K562 (cell line): Measurements from ENCODE around the gene LMAN1. TPM values are rescaled to one million over a fixed set of nuclear protein-coding genes. Genes with fewer than 3 reads are reported as not detected.

Experiments used
- ATAC-seq: fragments of 200-7000 bp; cut with Tn5 transposase; 3 replicates; pipeline ENCODE4 v1.9.1; 2020; ENCODE audit warnings: moderate library complexity
- BruUV-seq: library from RNA; stranded (reverse); fragments of 400-500 nt; replicated peaks from 2 replicates; lab custom pipeline; 2021; lab: Mats Ljungman, UMichigan
- CTCF ChIA-PET: fragments of 300-600 bp; formaldehyde crosslinking; extraction: SDS; loops from one replicate; lab custom pipeline; 2021; ENCODE audit warnings: low intra/inter-chr PET ratio; lab: Yijun Ruan, JAX
- POLR2A ChIA-PET: fragments of 300-600, 350-650 bp; sonication (Branson Sonifier 250); formaldehyde crosslinking; extraction: SDS; loops from one replicate; lab custom pipeline; 2021; ENCODE audit warnings: antibody characterized with exemption, inconsistent platforms; lab: Yijun Ruan, JAX
- DNase-seq, 4 experiments: peaks; one replicate each; pipeline versions ENCODE4 v3.0.0 to v3.0.0-alpha.2; 2011 to 2018; ENCODE audit warnings: low spot score in 3 of 4, mixed read lengths in 3 of 4; ENCODE audit errors: extremely low read depth in 1 of 4
- FAIRE-seq: peaks from 2 replicates; lab custom pipeline; 2011; peaks lifted over from hg19 to GRCh38; lab: Jason Lieb, UNC
- H2AFZ ChIP-seq: 2 replicates; pipeline ENCODE4 v1.6.0; 2011; ENCODE audit warnings: low read depth, low read length, control low read depth, inconsistent platforms
- H3K27ac ChIP-seq: fragments of 200-600 bp; 3 replicates; pipeline ENCODE4 v1.8.0; 2011; ENCODE audit warnings: low read depth, mild to moderate bottlenecking, control low read depth, inconsistent platforms, low read length, moderate library complexity, mixed read lengths; ENCODE audit errors: extremely low read depth
- H3K27me3 ChIP-seq, 2 experiments: fragments of 300-600 bp in 1 of 2; 2 replicates in 1 of 2; 3 replicates in 1 of 2; pipeline versions ENCODE4 v1.6.0 to v1.8.0; 2011; ENCODE audit warnings: inconsistent platforms in 2 of 2, low read length in 2 of 2, mild to moderate bottlenecking in 1 of 2, mixed read lengths in 1 of 2, moderate library complexity in 1 of 2; ENCODE audit not compliant: control insufficient read depth in 2 of 2, insufficient read depth in 2 of 2
- H3K36me3 ChIP-seq: fragments of 300-600 bp; 3 replicates; pipeline ENCODE4 v1.8.0; 2011; ENCODE audit warnings: mild to moderate bottlenecking, low read length, inconsistent platforms; ENCODE audit not compliant: control insufficient read depth, insufficient read depth
- H3K4me1 ChIP-seq, 2 experiments: fragments of 200-600 bp in 1 of 2; replicated peaks in 1 of 2; 2 replicates in 1 of 2; 3 replicates in 1 of 2; pipeline versions ENCODE4 v1.5.1 to v1.8.0; 2011; ENCODE audit warnings: inconsistent platforms in 2 of 2, low read length in 2 of 2, mild to moderate bottlenecking in 1 of 2, mixed read lengths in 1 of 2, moderate library complexity in 1 of 2; ENCODE audit not compliant: control insufficient read depth in 2 of 2, insufficient read depth in 2 of 2
- H3K4me2 ChIP-seq: 2 replicates; pipeline ENCODE4 v1.6.1; 2011; ENCODE audit warnings: low read length, control low read depth, inconsistent platforms, mixed read lengths; ENCODE audit not compliant: insufficient read depth
- H3K4me3 ChIP-seq: fragments of 200-600 bp; sonication (generic), shearing (Covaris generic); 2 replicates; pipeline ENCODE4 v1.5.1; 2016; ENCODE audit warnings: control low read depth, inconsistent platforms
- H3K79me2 ChIP-seq: fragments of 200-600 bp; 3 replicates; pipeline ENCODE4 v1.8.0; 2011; ENCODE audit warnings: low read length, inconsistent platforms; ENCODE audit not compliant: control insufficient read depth, insufficient read depth
- H3K9ac ChIP-seq, 2 experiments: 2 replicates each; pipeline versions ENCODE4 v1.6.0 to v1.6.1; 2011; ENCODE audit warnings: low read depth in 2 of 2, low read length in 2 of 2, control low read depth in 1 of 2, inconsistent platforms in 1 of 2, mild to moderate bottlenecking in 1 of 2, mixed read lengths in 1 of 2; ENCODE audit not compliant: insufficient read depth in 1 of 2
- H3K9me1 ChIP-seq: one replicate; pipeline ENCODE4 v1.6.0; 2011; ENCODE audit warnings: inconsistent platforms, mild to moderate bottlenecking, low read length, moderate library complexity; ENCODE audit not compliant: control insufficient read depth, insufficient read depth
- H3K9me3 ChIP-seq: replicated peaks from 2 replicates; pipeline ENCODE4 v1.5.1; 2011; ENCODE audit warnings: low read depth, low read length, inconsistent platforms; ENCODE audit not compliant: control insufficient read depth, insufficient read depth
- H4K20me1 ChIP-seq: replicated peaks from 2 replicates; pipeline ENCODE4 v1.6.1; 2011; ENCODE audit warnings: low read length, inconsistent platforms, mixed read lengths; ENCODE audit not compliant: control insufficient read depth, insufficient read depth
- KAT7 ChIP-seq: sonication (generic); formaldehyde crosslinking; IDR thresholded peaks from 2 replicates; pipeline ENCODE4 v1.8.0; 2022; ENCODE audit warnings: missing genetic modification reagents, mild to moderate bottlenecking, borderline replicate concordance
- MAFF ChIP-seq: IDR thresholded peaks from 2 replicates; pipeline ENCODE4 v1.6.1; 2012; ENCODE audit warnings: low read length, improper control_type of control experiment
- POLR3G ChIP-seq: IDR thresholded peaks from 2 replicates; pipeline ENCODE4 v1.6.1; 2011; ENCODE audit not compliant: insufficient read length, insufficient replicate concordance; ENCODE audit errors: extremely low read depth
- SMAD3 ChIP-seq: fragments of 450-650 bp; formaldehyde crosslinking; conservative IDR thresholded peaks from 2 replicates; pipeline ENCODE4 v1.4.0; 2020; ENCODE audit warnings: mild to moderate bottlenecking
- SOX6 ChIP-seq: fragments of 450-650 bp; IDR thresholded peaks from 2 replicates; pipeline ENCODE4 v1.6.1; 2014; ENCODE audit warnings: mild to moderate bottlenecking
- ZNF407 ChIP-seq: fragments of 450-650 bp; IDR thresholded peaks from 2 replicates; pipeline ENCODE4 v1.6.1; 2016; ENCODE audit warnings: low read depth
- WGBS: fragments of 100-300 bp; shearing (Covaris generic); methylation state at CpG from one replicate; pipeline ENCODE4 v1.1.6; 2016; ENCODE audit warnings: low coverage, mixed read lengths; ENCODE audit not compliant: insufficient coverage; ENCODE audit errors: missing lambda C conversion rate; 5-methylcytosine and 5-hydroxymethylcytosine counted together
- in situ Hi-C: fragments of 300-500 bp; cut with MboI; formaldehyde crosslinking; loops from 4 replicates; pipeline ENCODE4 v1.15.0; 2018; ENCODE audit warnings: inconsistent platforms, mixed read lengths
- intact Hi-C: fragments of 100-400 bp; cut with micrococcal nuclease; formaldehyde crosslinking; loops from 2 replicates; pipeline ENCODE4 v1.14.2; 2022
- polyA plus RNA-seq, 8 experiments: library from polyadenylated mRNA; depleted of rRNA in 4 of 8; stranded (reverse) in 5 of 8; unstranded in 3 of 8; fragments of >200 nt; fragmentation: Nextera tagmentation in 2 of 8; fragmentation: Illumina TruSeq in 1 of 8; extraction: Ambion mirVana in 2 of 8; extraction: Trizol in 1 of 8; gene quantifications; 2 replicates each; pipeline versions ENCODE4 v1.2.1 to v1.2.3, GENCODE V29; 2011 to 2014; ENCODE audit warnings: inconsistent platforms in 1 of 8, missing spikeins in 1 of 8
- total RNA-seq, 7 experiments: library from RNA; depleted of rRNA in 6 of 7; stranded (reverse); fragments of >200 nt in 6 of 7; fragmentation: Illumina TruSeq in 2 of 7; extraction: Trizol in 2 of 7; gene quantifications; 2 replicates each; pipeline versions ENCODE4 v1.2.1 to v1.2.3, GENCODE V29; 2011 to 2021; ENCODE audit warnings: low replicate concordance in 1 of 7

The LMAN1 gene
- total and polyA plus RNA-seq, 9 of the 15 experiments (the other 6 are each of a cell fraction or from before 2014, with no cell fraction given), result 18.8 to 108 (median 71.2) TPM

GRCh38 chr18:59318460-59319050 lies 40.5 kb downstream of the LMAN1 start, which contains the start of gene CPLX4:
TSS of gene CPLX4 (minus strand) at chr18:59318649. CDS start at chr18:59318462, 187 bp downstream.
- ChIA-PET POLR2A (interaction anchor here (0.6 to 1.2 kb wide), 2 partner anchors 8 to 16 kb away, joined by 3 read pairs; no protein-coding TSS in a partner anchor), CTCF (no interaction called here)
- H4K20me1 ChIP-seq, result no peaks in the 10 kb centered on the region
- H3K79me2 ChIP-seq, result no peaks in the 10 kb centered on the region
- H3K27ac ChIP-seq, result no peak within 1 kb of the TSS
- no peaks in the 10 kb centered on the region for H3K4me1 ChIP-seq
- H3K4me2 ChIP-seq, result no peak within 1 kb of the TSS
- in situ Hi-C loops (no loop called here), intact Hi-C loops (no loop called here)
- H3K4me3 ChIP-seq, result no peak within 1 kb of the TSS
- DNase-seq, result no peak
- ATAC-seq, result no peak
- H3K27me3 ChIP-seq, result peaks cover 0 to 4% of the 10 kb centered on the region in 2 experiments; a peak in 1 of 5 replicates
- H2AFZ ChIP-seq, result no peak within 1 kb of the TSS
- H3K9me3 ChIP-seq, result no peaks in the 10 kb centered on the region
- BruUV-seq, result no TSS peak
- WGBS, result 3% methylated on average over 4 of the region's 4 CpGs
- FAIRE-seq, result no peak
- no peak within 1 kb of the TSS for H3K9ac ChIP-seq
- no peaks in the 10 kb centered on the region for H3K9me1 ChIP-seq
- no peaks in the 10 kb centered on the region for H3K36me3 ChIP-seq
- TF ChIP-seq SMAD3 (CRISPR knock-in tag), result no peak
- no peak for TF ChIP-seq ZNF407
- no peak for TF ChIP-seq SOX6
- TF ChIP-seq MAFF, result no peak
- no peak for TF ChIP-seq KAT7 (CRISPR knock-in tag)
- no peak for TF ChIP-seq POLR3G
